Ovary (tissue), 9 donors: ENCODE data around the gene NHSL2. TPM values are rescaled to one million over a fixed set of nuclear protein-coding genes. Genes with fewer than 3 reads are reported as not detected.
A peak's percentile ranks its signal among the peaks of the same experiment; 100 is the strongest.
"Not testable (repeated sequence)": the region's sequence is repeated elsewhere in the genome, so short reads cannot be mapped to it uniquely, and the experiment has no call there.

Experiments
- DNase-seq, 5 donors: peaks; one replicate each; pipeline ENCODE4 v3.0.0-alpha.2; 2019 to 2020
- H3K27ac ChIP-seq, 2 donors: fragments of 200-600 bp; one replicate each; pipeline versions ENCODE4 v1.5.1 to v1.8.0; 2019 to 2022
- H3K27me3 ChIP-seq: fragments of 200-600 bp; one replicate; pipeline ENCODE4 v1.8.0; 2022
- H3K36me3 ChIP-seq: fragments of 200-600 bp; sonication (generic); one replicate; pipeline ENCODE4 v1.5.1; 2019
- H3K4me1 ChIP-seq: one replicate; pipeline ENCODE4 v1.8.1; 2013; ENCODE audit warnings: mild to moderate bottlenecking, moderate library complexity; ENCODE audit not compliant: insufficient read depth
- H3K4me3 ChIP-seq: fragments of 200-600 bp; sonication (generic); one replicate; pipeline ENCODE4 v1.5.1; 2017
- H3K9me3 ChIP-seq, 2 donors: fragments of 200-600 bp in 1 of 2; sonication (generic) in 1 of 2; one replicate each; pipeline versions ENCODE4 v1.5.1 to v1.8.1; 2013 to 2019; ENCODE audit warnings: mild to moderate bottlenecking in 1 of 2, moderate library complexity in 1 of 2
- EP300 ChIP-seq: sonication (generic); formaldehyde crosslinking; IDR thresholded peaks from one replicate; pipeline ENCODE4 v1.6.1; 2017; ENCODE audit warnings: antibody characterized with exemption
- POLR2A ChIP-seq: fragments of 450-650 bp; IDR thresholded peaks from one replicate; pipeline ENCODE4 v1.6.1; 2017; ENCODE audit warnings: antibody characterized with exemption, mild to moderate bottlenecking, moderate library complexity
- WGBS, 3 donors: extraction: QIAGEN DNeasy Blood & Tissue Kit in 1 of 3; methylation state at CpG; one replicate each; pipeline versions ENCODE4 v1.1.5 to v1.1.7; 2013 to 2017; 5-methylcytosine and 5-hydroxymethylcytosine counted together
- intact Hi-C, 4 donors: fragments of 100-400 bp; cut with DNase I; formaldehyde crosslinking; loops; one replicate each; pipeline versions ENCODE4 v1.11.0 to v1.15.1; 2022 to 2023
- polyA plus RNA-seq, 2 donors: library from polyadenylated mRNA; stranded (reverse); fragments of 200-250 nt in 1 of 2; fragments of 350-450 nt in 1 of 2; fragmentation: Illumina TruSeq in 1 of 2; extraction: RNeasy Lipid Tissue Mini Kit (QIAGEN cat#74804) in 1 of 2; gene quantifications; one replicate each; pipeline ENCODE4 v1.2.3, GENCODE V29; 2013 to 2014
- total RNA-seq, 7 donors: library from RNA; depleted of rRNA in 2 of 7; stranded (reverse); fragments of >200 nt in 2 of 7; fragmentation: NEBNext Ultra II Directional in 3 of 7; extraction: Animal tissue kit (Norgen Biotek cat#: 25700) in 3 of 7; gene quantifications; one replicate each; pipeline versions ENCODE4 v1.1.0 to v1.2.4, GENCODE V29; 2016 to 2023
- TF ChIP-seq, protein P1 (sequence below), 3 donors: fragments of 450-650 bp in 2 of 3; fragments of 200-600 bp in 1 of 3; IDR thresholded peaks; one replicate each; pipeline versions ENCODE4 v1.5.1 to v1.8.0; 2016 to 2022; ENCODE audit warnings: antibody characterized with exemption in 3 of 3, mild to moderate bottlenecking in 1 of 3
- donor health status: DM: no; HTN: no; CAD: no; lungs with moderate emphysema.
- donor health status: DM: no; HTN: no; CAD: no.
- donor health status: Bipolar disorder and iron deficiency.
- donor health status: DM: yes; HTN: yes; CAD: no.
- donor health status: DM: no; HTN: no; CAD: no.
- donor health status: DM: yes; HTN: yes; CAD: no.

The NHSL2 gene
- total and polyA plus RNA-seq, 9 donors: 1.2 to 9.2 (median 4.4) TPM

DNA sequence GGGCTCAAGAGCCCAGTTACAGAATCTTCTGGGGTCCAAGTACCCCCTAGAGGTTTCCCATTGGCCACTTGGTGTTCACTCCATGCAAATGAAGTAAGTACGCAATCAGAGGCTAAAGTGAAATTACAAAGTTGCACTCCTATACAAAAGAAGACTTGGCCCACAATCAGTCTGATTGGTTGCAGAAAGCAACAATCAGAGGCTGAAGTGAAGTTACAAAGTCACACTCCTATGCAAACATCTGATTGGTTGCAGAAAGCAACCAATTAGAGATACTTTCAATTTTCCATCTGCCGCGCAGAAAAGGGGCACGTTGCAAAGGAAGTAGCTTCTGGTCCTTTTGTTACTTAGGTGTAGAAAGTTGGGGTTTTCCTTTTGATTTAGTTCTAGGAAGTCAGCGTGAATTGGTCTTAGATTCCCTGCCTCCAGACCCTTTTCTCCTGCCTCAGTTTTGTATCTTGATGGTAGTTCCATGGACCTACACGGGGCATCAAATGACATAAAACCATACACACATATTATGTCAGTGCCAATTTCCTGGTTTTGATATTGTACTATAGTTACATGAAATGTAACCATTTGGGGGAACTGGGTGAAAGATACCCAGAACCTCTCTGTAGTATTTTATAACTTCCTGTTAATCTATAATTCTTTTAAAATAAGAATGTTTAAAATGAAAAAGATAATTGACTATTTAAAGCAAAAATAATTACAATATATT, 258.5 kb downstream of the NHSL2 start:
- Histone ChIP-seq H3K27me3 (no peaks in the 10 kb centered on the region), H3K9me3 (no peaks in the 10 kb centered on the region), H3K36me3 (no peaks in the 10 kb centered on the region), H3K4me3 (no peak overlapping the region), H3K27ac (no peak overlapping the region), H3K4me1 (no peaks in the 10 kb centered on the region)
- intact Hi-C loops: no loop called here
- DNase-seq: no peak
- TF ChIP-seq POLR2A (no peak), EP300 (no peak)
- TF ChIP-seq, protein P1, sequence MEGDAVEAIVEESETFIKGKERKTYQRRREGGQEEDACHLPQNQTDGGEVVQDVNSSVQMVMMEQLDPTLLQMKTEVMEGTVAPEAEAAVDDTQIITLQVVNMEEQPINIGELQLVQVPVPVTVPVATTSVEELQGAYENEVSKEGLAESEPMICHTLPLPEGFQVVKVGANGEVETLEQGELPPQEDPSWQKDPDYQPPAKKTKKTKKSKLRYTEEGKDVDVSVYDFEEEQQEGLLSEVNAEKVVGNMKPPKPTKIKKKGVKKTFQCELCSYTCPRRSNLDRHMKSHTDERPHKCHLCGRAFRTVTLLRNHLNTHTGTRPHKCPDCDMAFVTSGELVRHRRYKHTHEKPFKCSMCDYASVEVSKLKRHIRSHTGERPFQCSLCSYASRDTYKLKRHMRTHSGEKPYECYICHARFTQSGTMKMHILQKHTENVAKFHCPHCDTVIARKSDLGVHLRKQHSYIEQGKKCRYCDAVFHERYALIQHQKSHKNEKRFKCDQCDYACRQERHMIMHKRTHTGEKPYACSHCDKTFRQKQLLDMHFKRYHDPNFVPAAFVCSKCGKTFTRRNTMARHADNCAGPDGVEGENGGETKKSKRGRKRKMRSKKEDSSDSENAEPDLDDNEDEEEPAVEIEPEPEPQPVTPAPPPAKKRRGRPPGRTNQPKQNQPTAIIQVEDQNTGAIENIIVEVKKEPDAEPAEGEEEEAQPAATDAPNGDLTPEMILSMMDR (IDR thresholded peaks at IDR 0.05): no peak
- WGBS, 3 donors: 57 to 66% (median 63%) methylated on average over 6 of the region's 6 CpGs

DNA sequence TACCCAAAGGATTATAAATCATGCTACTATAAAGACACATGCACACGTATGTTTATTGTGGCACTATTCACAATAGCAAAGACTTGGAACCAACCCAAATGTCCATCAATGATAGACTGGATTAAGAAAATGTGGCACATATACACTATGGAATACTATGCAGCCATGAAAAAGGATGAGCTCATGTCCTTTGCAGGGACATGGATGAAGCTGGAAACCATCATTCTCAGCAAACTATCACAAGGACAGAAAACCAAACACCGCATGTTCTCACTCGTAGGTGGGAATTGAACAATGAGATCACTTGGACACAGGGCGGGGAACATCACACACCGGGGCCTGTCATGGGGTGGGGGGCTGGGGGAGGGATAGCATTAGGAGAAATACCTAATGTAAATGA, 265.6 kb downstream of the NHSL2 start:
- H3K4me3 ChIP-seq, H3K4me1 ChIP-seq, H3K9me3 ChIP-seq, intact Hi-C loops, H3K27me3 ChIP-seq, H3K27ac ChIP-seq, H3K36me3 ChIP-seq, DNase-seq: not testable (repeated sequence)
- WGBS, 3 donors: 91 to 93% (median 93%) methylated on average over 5 of the region's 5 CpGs

DNA sequence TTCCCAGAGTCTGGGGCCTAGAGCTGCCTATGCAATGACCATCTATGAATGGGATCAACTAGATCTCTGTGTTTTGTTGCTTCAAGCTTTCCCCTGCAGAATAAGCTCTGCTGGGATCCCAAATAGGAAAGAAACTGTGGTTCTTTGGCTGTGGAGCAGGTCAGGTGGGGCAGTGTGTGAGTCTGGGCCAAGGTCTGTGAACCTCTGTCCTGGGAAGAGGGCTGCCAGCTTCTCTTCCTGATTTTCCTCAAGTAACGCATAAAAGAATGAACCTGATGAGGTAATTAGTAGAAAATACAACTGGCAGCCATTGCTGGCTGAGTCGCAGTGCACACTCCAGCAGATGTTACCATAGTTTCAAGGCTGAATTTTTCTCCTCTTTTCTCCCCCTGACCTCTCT, 266.3 kb downstream of the NHSL2 start:
- WGBS, 3 donors: 36 to 51% (median 41%) methylated on average over 2 of the region's 2 CpGs
- no peak overlapping the region for H3K27ac ChIP-seq
- intact Hi-C loops: no loop called here
- H3K4me1 ChIP-seq: no peaks in the 10 kb centered on the region
- H3K36me3 ChIP-seq: no peaks in the 10 kb centered on the region
- H3K27me3 ChIP-seq: no peaks in the 10 kb centered on the region
- DNase-seq: peak; percentile 15 to 53 (median 25)
- H3K4me3 ChIP-seq: no peak overlapping the region
- no peaks in the 10 kb centered on the region for H3K9me3 ChIP-seq
- TF ChIP-seq POLR2A (no peak), EP300 (no peak)
- TF ChIP-seq, protein P1 (IDR thresholded peaks at IDR 0.05): no peak

DNA sequence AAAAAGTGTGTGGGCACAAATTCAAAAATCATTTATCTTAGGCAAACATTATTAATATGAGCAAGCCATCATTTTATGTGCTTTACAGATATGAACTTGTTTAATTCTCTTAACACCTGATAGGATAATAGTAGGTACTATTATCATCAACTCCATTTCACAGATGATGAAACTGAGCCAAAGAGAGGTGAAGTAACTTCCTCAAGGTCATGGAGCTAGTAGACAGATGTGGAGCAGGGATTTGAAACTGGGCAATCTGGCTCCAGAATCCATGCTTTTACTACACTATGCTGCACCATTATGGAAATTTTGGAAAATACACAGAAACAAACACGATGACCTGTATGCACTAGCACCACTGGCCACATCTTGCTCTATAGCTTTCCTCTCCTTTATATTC, 269.9 kb downstream of the NHSL2 start:
- H3K4me1 ChIP-seq: peaks cover 4% of the 10 kb centered on the region
- no peak for TF ChIP-seq EP300
- no peak for TF ChIP-seq POLR2A
- intact Hi-C loops: no loop called here

DNA sequence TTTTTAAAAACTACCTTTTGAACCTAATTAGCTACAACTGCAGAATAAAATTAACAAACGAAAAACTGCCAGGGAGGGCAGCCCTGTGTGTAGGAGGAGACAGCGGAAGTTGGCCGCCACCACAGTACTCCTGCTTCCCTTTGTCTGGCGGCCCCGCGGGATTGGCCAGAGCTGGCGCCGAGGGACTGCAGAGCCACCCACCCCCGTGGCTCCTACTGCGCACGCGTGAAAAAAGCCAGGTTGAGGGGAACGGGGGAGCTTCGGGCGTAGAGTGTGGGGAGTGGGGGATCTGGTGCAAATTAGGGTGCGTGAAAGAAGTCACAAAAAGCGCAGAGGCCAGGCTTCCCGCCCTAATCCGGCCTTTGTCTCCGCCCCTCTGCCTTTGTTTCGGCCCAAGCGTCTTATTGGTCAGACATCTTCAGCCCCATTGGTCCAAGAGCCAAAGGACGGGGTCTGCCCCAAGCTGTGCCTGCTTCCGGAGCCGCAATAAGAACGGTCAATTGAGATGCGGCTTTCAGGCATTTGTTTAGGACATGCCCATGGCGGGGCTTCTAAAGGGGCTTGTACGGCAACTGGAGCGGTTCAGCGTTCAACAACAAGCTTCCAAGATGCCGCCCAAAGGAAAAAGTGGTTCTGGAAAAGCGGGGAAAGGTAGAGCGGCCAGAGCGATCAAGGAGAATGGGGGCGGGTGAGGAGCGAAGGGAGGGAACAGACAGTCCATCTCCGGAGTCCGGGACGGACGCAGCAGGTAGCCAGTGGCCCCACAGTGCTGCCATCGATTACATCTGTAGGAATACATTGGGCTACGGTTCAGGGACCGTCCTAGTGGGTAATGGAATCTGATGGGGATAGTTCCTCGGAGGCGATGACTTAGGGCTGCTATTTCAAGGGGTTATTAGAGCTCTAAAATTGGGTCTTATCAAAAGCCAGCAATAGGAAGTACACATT, 270.8 kb downstream of the NHSL2 start, which contains the start of gene PIN4:
Gene PIN4 (plus strand): TSS at position 580 of the 948 bp plus-strand sequence. CDS start 29 bp downstream, at position 609.
- Histone ChIP-seq H3K36me3 (no peaks in the 10 kb centered on the region), H3K4me3 (peak within 1 kb of the TSS; percentile 57), H3K27me3 (no peaks in the 10 kb centered on the region), H3K9me3 (no peaks in the 10 kb centered on the region), H3K4me1 (peaks cover 4% of the 10 kb centered on the region), H3K27ac (peak within 1 kb of the TSS in 1 of 2 donors; percentile 71)
- peak; percentile 89 to 92 (median 90) for DNase-seq
- peak; percentile 15 for TF ChIP-seq POLR2A
- TF ChIP-seq EP300: no peak
- intact Hi-C loops: no loop called here
- 18 to 34% (median 30%) methylated on average over 45 to 46 of the region's 46 CpGs for WGBS, 3 donors

More for the DNA sequence above, 269.9 kb downstream of the NHSL2 start:
- no peaks in the 10 kb centered on the region for H3K36me3 ChIP-seq
- no peaks in the 10 kb centered on the region for H3K27me3 ChIP-seq
- H3K4me3 ChIP-seq: no peak overlapping the region
- DNase-seq: no peak
- WGBS, 3 donors: 31 to 47% (median 40%) methylated on average over 1 of the region's 1 CpG
- H3K27ac ChIP-seq: peak overlapping the region in 1 of 2 donors; percentile 71
- no peaks in the 10 kb centered on the region for H3K9me3 ChIP-seq
